Endothelial cell of umbilical vein (primary cell): ENCODE measurements around the gene SH3D19. TPM values are rescaled to one million over a fixed set of nuclear protein-coding genes. Genes with fewer than 3 reads are reported as not detected.

Experiments used
- BruUV-seq: library from RNA; stranded (reverse); fragments of 400-500 nt; replicated peaks from 2 replicates; lab custom pipeline; 2021; lab: Mats Ljungman, UMichigan
- CTCF ChIA-PET: fragments of 300-600, 350-600 bp; sonication (Branson Sonifier 250); formaldehyde crosslinking; loops from one replicate; lab custom pipeline; 2021; ENCODE audit warnings: antibody characterized with exemption, inconsistent platforms; lab: Charles Lee
- POLR2A ChIA-PET: fragments of 300-600, 350-600 bp; sonication (Branson Sonifier 250); formaldehyde crosslinking; loops from one replicate; lab custom pipeline; 2021; ENCODE audit warnings: antibody characterized with exemption, inconsistent platforms; lab: Charles Lee
- DNase-seq: peaks from one replicate; pipeline ENCODE4 v3.0.0-alpha.2; 2011; ENCODE audit warnings: low read depth, low spot score
- FAIRE-seq: peaks from 2 replicates; lab custom pipeline; 2011; peaks lifted over from hg19 to GRCh38; lab: Jason Lieb, UNC
- H2AFZ ChIP-seq: 2 replicates; pipeline ENCODE4 v1.6.0; 2012; ENCODE audit warnings: low read depth, low read length, control low read depth, inconsistent platforms
- H3K27ac ChIP-seq: 2 replicates; pipeline ENCODE4 v1.5.1; 2011; ENCODE audit warnings: low read depth, mild to moderate bottlenecking, control low read depth, low read length, moderate library complexity; ENCODE audit not compliant: insufficient read depth
- H3K27me3 ChIP-seq, 2 experiments: 2 replicates each; pipeline versions ENCODE4 v1.6.0 to v1.6.1; 2011; ENCODE audit warnings: low read length in 2 of 2, mixed read lengths in 1 of 2; ENCODE audit not compliant: control insufficient read depth in 2 of 2, insufficient read depth in 2 of 2
- H3K36me3 ChIP-seq, 2 experiments: 2 replicates in 1 of 2; 3 replicates in 1 of 2; pipeline ENCODE4 v1.5.1; 2011; ENCODE audit warnings: low read length in 2 of 2, mild to moderate bottlenecking in 1 of 2, moderate library complexity in 1 of 2; ENCODE audit not compliant: control insufficient read depth in 2 of 2, insufficient read depth in 2 of 2; ENCODE audit errors: extremely low read depth in 1 of 2
- H3K4me1 ChIP-seq: 3 replicates; pipeline ENCODE4 v1.5.1; 2011; ENCODE audit warnings: mild to moderate bottlenecking, low read length; ENCODE audit not compliant: control insufficient read depth, insufficient read depth; ENCODE audit errors: extremely low read depth
- H3K4me2 ChIP-seq: 2 replicates; pipeline ENCODE4 v1.6.1; 2011; ENCODE audit warnings: low read length, control low read depth, mixed read lengths; ENCODE audit not compliant: insufficient read depth
- H3K4me3 ChIP-seq, 3 experiments: fragments of 200-600 bp in 1 of 3; sonication (generic), shearing (Covaris generic) in 1 of 3; replicated peaks in 1 of 3; 2 replicates each; pipeline ENCODE4 v1.5.1; 2011 to 2016; ENCODE audit warnings: control low read depth in 3 of 3, low read length in 3 of 3, mild to moderate bottlenecking in 2 of 3, inconsistent platforms in 1 of 3, low read depth in 1 of 3, moderate library complexity in 1 of 3; ENCODE audit not compliant: insufficient read depth in 1 of 3
- H3K79me2 ChIP-seq: 2 replicates; pipeline ENCODE4 v1.6.0; 2012; ENCODE audit warnings: low read length, inconsistent platforms; ENCODE audit not compliant: control insufficient read depth, insufficient read depth
- H3K9ac ChIP-seq: replicated peaks from 2 replicates; pipeline ENCODE3; 2011; ENCODE audit warnings: low read length, control low read depth; ENCODE audit not compliant: insufficient read depth; ENCODE audit errors: extremely low read depth
- H3K9me1 ChIP-seq: replicated peaks from 3 replicates; pipeline ENCODE4 v1.6.0; 2011; ENCODE audit warnings: mild to moderate bottlenecking, low read length; ENCODE audit not compliant: control insufficient read depth, insufficient read depth; ENCODE audit errors: extremely low read depth
- H3K9me3 ChIP-seq: replicated peaks from 2 replicates; pipeline ENCODE4 v1.5.1; 2012; ENCODE audit warnings: low read length, inconsistent platforms; ENCODE audit not compliant: control insufficient read depth, insufficient read depth
- H4K20me1 ChIP-seq: replicated peaks from 2 replicates; pipeline ENCODE3; 2011; ENCODE audit warnings: mild to moderate bottlenecking, low read length; ENCODE audit not compliant: control insufficient read depth, insufficient read depth; ENCODE audit errors: extremely low read depth
- EZH2 ChIP-seq: IDR thresholded peaks from 2 replicates; pipeline ENCODE4 v1.6.1; 2012; ENCODE audit warnings: borderline replicate concordance, low read depth, mild to moderate bottlenecking, moderate library complexity, low read length, inconsistent platforms; ENCODE audit not compliant: severe bottlenecking
- FOS ChIP-seq: IDR thresholded peaks from 2 replicates; pipeline ENCODE4 v1.6.1; 2011; ENCODE audit warnings: mild to moderate bottlenecking, low read length, moderate library complexity, borderline replicate concordance; ENCODE audit not compliant: insufficient read depth
- GATA2 ChIP-seq: IDR thresholded peaks from 2 replicates; pipeline ENCODE4 v1.7.0; 2011; ENCODE audit warnings: low read depth, mild to moderate bottlenecking, moderate library complexity, mixed read lengths, low read length; ENCODE audit not compliant: insufficient read length, insufficient read depth
- JUN ChIP-seq: IDR thresholded peaks from 2 replicates; pipeline ENCODE4 v1.6.1; 2011; ENCODE audit warnings: borderline replicate concordance, low read depth; ENCODE audit not compliant: insufficient read length, insufficient read depth
- MYC ChIP-seq: IDR thresholded peaks from one replicate; pipeline ENCODE4 v1.6.1; 2011; ENCODE audit warnings: mild to moderate bottlenecking, low read depth, low read length
- POLR2A ChIP-seq: IDR thresholded peaks from 2 replicates; pipeline ENCODE4 v1.6.1; 2012; ENCODE audit warnings: low read depth, mild to moderate bottlenecking, control low read depth, low read length
- POLR2AphosphoS5 ChIP-seq: IDR thresholded peaks from 2 replicates; pipeline ENCODE4 v1.6.1; 2012; ENCODE audit warnings: low read depth, mild to moderate bottlenecking, control low read depth, low read length, moderate library complexity; ENCODE audit not compliant: insufficient read depth
- dilution Hi-C: fragments of 300-500 bp; cut with MboI; formaldehyde crosslinking; loops from one replicate; pipeline ENCODE4 v1.15.0; 2019; ENCODE audit warnings: low sequenced_read_pairs; ENCODE audit not compliant: extremely low pct_ligation_motif_present
- intact Hi-C: fragments of 100-400 bp; cut with micrococcal nuclease; formaldehyde crosslinking; loops from one replicate; pipeline ENCODE4 v1.10.0; 2022
- polyA plus RNA-seq, 4 experiments: library from polyadenylated mRNA; depleted of rRNA in 3 of 4; stranded (reverse) in 3 of 4; unstranded in 1 of 4; fragments of >200 nt; gene quantifications; 2 replicates each; pipeline versions ENCODE4 v1.2.1 to v1.2.3, GENCODE V29; 2011 to 2012; ENCODE audit warnings: missing spikeins in 1 of 4
- total RNA-seq: library from RNA; stranded (reverse); gene quantifications from 2 replicates; pipeline ENCODE4 v1.2.3, GENCODE V29; 2021
- TF ChIP-seq, protein P1 (sequence below), 2 donors: IDR thresholded peaks; 1 replicate in 1 of 2; 2 replicates in 1 of 2; pipeline ENCODE4 v1.5.1; 2011; ENCODE audit warnings: low read length in 2 of 2, mild to moderate bottlenecking in 2 of 2, moderate library complexity in 2 of 2, control low read depth in 1 of 2, inconsistent platforms in 1 of 2, low read depth in 1 of 2; ENCODE audit not compliant: insufficient read depth in 1 of 2; ENCODE audit errors: extremely low read depth in 1 of 2
- TF ChIP-seq, protein P2 (sequence below): IDR thresholded peaks from 2 replicates; pipeline ENCODE4 v1.6.1; 2011; ENCODE audit not compliant: insufficient read depth, insufficient read length

SH3D19 gene
- total and polyA plus RNA-seq, 2 donors (not counting 3 experiments of a cell fraction or from before 2014, with no cell fraction given), result 37.5 to 92.8 TPM

DNA sequence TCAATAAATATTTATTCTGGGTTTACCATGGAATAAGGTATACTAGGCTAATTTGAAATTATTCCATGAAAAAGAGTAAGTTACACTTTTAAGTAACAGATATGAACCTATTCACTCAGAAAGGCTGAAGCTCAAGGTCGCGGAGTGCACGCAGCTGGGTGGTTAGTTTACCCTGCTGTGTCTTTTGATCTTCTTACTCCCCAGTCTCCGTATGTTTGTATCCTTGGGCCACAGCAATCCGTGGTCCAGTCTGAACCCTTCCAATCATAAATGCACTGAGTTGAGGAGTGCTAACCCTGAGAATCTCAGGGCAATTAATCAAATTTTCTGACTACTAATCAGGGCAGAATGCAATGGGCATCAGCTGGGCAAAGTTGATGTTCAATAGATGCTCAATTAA is 192.1 kb downstream of the SH3D19 start:
- POLR2A ChIA-PET, result no interaction called here
- Histone ChIP-seq H4K20me1 (no peaks in the 10 kb centered on the region), H3K36me3 (peaks cover 7 to 17% of the 10 kb centered on the region in 2 experiments), H3K79me2 (no peaks in the 10 kb centered on the region), H3K9me3 (no peaks in the 10 kb centered on the region), H3K4me3 (no peak overlapping the region), H3K4me2 (no peak overlapping the region), H3K27me3 (no peaks in the 10 kb centered on the region), H2AFZ (no peak overlapping the region), H3K9ac (no peak overlapping the region), H3K4me1 (peaks cover 19% of the 10 kb centered on the region), H3K27ac (no peak overlapping the region), H3K9me1 (no peaks in the 10 kb centered on the region)
- BruUV-seq, result no TSS peak
- intact Hi-C loops (no loop called here), dilution Hi-C loops (no loop called here)
- CTCF ChIA-PET, result interaction anchor here (0.9 kb wide), 1 partner anchor 16 kb away, joined by 4 read pairs; no protein-coding TSS in a partner anchor
- TF ChIP-seq FOS (no peak), EZH2 (no peak), GATA2 (no peak), POLR2A (no peak), JUN (no peak), POLR2AphosphoS5 (no peak), MYC (no peak)
- TF ChIP-seq, protein P1, sequence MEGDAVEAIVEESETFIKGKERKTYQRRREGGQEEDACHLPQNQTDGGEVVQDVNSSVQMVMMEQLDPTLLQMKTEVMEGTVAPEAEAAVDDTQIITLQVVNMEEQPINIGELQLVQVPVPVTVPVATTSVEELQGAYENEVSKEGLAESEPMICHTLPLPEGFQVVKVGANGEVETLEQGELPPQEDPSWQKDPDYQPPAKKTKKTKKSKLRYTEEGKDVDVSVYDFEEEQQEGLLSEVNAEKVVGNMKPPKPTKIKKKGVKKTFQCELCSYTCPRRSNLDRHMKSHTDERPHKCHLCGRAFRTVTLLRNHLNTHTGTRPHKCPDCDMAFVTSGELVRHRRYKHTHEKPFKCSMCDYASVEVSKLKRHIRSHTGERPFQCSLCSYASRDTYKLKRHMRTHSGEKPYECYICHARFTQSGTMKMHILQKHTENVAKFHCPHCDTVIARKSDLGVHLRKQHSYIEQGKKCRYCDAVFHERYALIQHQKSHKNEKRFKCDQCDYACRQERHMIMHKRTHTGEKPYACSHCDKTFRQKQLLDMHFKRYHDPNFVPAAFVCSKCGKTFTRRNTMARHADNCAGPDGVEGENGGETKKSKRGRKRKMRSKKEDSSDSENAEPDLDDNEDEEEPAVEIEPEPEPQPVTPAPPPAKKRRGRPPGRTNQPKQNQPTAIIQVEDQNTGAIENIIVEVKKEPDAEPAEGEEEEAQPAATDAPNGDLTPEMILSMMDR (IDR thresholded peaks at IDR 0.05; ENCODE audit: extremely low read depth in 1 of 2, insufficient read depth in 1 of 2, low read depth in 1 of 2, low read length in 2 of 2), result no peak
- TF ChIP-seq, protein P2, sequence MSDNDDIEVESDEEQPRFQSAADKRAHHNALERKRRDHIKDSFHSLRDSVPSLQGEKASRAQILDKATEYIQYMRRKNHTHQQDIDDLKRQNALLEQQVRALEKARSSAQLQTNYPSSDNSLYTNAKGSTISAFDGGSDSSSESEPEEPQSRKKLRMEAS, result no peak
- FAIRE-seq (no peak), DNase-seq (no peak)
